Spinal cord (tissue), 10 donors: ENCODE data around the gene SENP7. TPM values are rescaled to one million over a fixed set of nuclear protein-coding genes. Genes with fewer than 3 reads are reported as not detected.

Experiments used
- DNase-seq, 6 donors: peaks; one replicate each; pipeline versions ENCODE4 v3.0.0 to v3.0.0-alpha.2; 2013 to 2015; ENCODE audit warnings: low spot score in 6 of 6, low read depth in 4 of 6
- H3K27ac ChIP-seq: one replicate; pipeline ENCODE4 v1.5.1; 2013; ENCODE audit warnings: low read depth, low read length, control low read depth
- H3K27me3 ChIP-seq: one replicate; pipeline ENCODE4 v1.6.1; 2013; ENCODE audit warnings: low read length; ENCODE audit not compliant: control insufficient read depth, insufficient read depth
- H3K36me3 ChIP-seq: one replicate; pipeline ENCODE4 v1.6.1; 2013; ENCODE audit warnings: low read length; ENCODE audit not compliant: control insufficient read depth, insufficient read depth
- H3K4me1 ChIP-seq: one replicate; pipeline ENCODE4 v1.6.1; 2013; ENCODE audit warnings: low read length; ENCODE audit not compliant: control insufficient read depth, insufficient read depth
- H3K4me3 ChIP-seq: one replicate; pipeline ENCODE4 v1.5.1; 2013; ENCODE audit warnings: low read depth, low read length, control low read depth
- H3K9me3 ChIP-seq: one replicate; pipeline ENCODE4 v1.6.1; 2013; ENCODE audit warnings: low read length; ENCODE audit not compliant: control insufficient read depth, insufficient read depth
- WGBS: methylation state at CpG from one replicate; pipeline ENCODE4 v1.1.5; 2013; ENCODE audit warnings: missing lambda C conversion rate; ENCODE audit not compliant: insufficient coverage; 5-methylcytosine and 5-hydroxymethylcytosine counted together
- polyA plus RNA-seq, 2 donors: library from polyadenylated mRNA; unstranded; fragments of 120-200 nt; gene quantifications; one replicate each; pipeline ENCODE4 v1.2.1, GENCODE V29; 2013; ENCODE audit not compliant: insufficient read length in 2 of 2
- total RNA-seq, 2 donors: library from RNA; depleted of rRNA in 1 of 2; stranded (reverse); fragments of 120-200 nt in 1 of 2; fragments of >200 nt in 1 of 2; gene quantifications; one replicate each; pipeline versions ENCODE4 v1.2.3 to v1.2.4, GENCODE V29; 2013 to 2014
- donor health status: healthy.

The SENP7 gene
- total and polyA plus RNA-seq, 4 donors: 43.2 to 84.0 (median 61.4) TPM

DNA sequence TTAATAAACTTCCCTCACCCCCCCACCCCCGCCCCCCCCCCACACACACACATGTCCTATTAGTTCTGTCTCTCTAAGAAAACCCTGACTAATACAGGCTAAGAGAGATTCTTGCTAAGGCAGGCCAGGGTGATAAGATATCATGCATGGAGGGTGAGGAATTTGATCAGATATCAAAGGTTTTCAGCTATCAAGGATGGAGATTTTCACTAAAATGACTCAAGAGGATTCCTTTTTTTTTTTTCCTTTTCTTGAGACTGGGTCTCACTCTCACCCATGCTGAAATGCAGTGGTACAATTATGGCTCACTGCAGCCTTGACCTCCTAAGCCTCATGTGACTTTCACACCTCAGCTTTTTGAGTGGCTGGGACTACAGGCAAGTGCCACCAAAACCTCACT lies 14.9 kb upstream of the SENP7 start:
- no peak overlapping the region for H3K27ac ChIP-seq
- H3K36me3 ChIP-seq: no peaks in the 10 kb centered on the region
- no peak overlapping the region for H3K4me3 ChIP-seq
- DNase-seq: no peak
- H3K4me1 ChIP-seq: no peaks in the 10 kb centered on the region
- no peaks in the 10 kb centered on the region for H3K27me3 ChIP-seq
- no CpG with 5 or more reads among the region's 1 CpG for WGBS
- H3K9me3 ChIP-seq: no peaks in the 10 kb centered on the region

DNA sequence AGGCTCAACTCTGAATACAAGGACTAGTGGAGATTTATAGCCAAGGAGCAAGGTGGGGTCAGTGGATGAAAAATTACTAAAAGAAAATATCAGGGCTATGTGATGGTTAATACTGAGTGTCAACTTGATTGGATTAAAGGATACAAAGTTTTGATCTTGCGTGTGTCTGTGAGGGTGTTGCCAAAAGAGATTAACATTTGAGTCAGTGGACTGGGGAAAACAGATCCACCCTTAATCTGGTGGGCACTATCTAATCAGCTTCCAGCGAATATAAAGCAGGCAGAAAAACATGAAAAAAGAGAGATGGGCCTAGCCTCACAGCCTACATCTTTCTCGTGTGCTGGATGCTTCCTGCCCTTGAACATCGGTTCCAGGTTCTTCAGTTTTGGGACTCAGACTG lies 14.4 kb upstream of the SENP7 start:
- 88% methylated on average over 2 of the region's 4 CpGs for WGBS
- Histone ChIP-seq H3K27me3 (no peaks in the 10 kb centered on the region), H3K27ac (no peak overlapping the region), H3K36me3 (no peaks in the 10 kb centered on the region), H3K4me1 (no peaks in the 10 kb centered on the region), H3K4me3 (no peak overlapping the region), H3K9me3 (no peaks in the 10 kb centered on the region)
- DNase-seq: no peak

DNA sequence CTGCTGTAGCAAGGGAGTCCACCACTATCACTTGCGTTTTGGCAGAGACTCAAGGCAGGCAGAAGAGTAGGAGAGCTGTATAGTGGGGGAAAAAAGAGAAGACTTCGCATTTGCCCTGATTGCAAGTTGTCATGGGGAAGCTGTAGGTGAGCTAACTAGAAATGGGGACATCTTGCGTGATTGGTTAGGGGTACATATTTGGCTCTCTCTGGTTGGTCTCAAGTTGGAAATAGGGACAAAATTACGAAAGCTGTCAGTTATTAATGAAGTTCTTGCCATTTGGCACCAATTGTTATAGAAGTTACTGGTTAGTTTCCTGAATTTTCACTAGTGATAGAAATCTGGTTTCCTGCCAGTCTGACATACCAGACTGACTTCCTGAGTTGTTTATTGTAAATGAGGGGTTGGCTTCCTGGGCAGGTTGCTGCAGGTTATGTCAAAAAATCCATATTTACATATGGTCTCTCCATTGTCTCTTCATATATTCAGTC lies 8.2 kb upstream of the SENP7 start:
- no peak for DNase-seq
- WGBS: 81% methylated on average over 4 of the region's 4 CpGs
- peaks cover 3% of the 10 kb centered on the region for H3K27me3 ChIP-seq
- H3K9me3 ChIP-seq: no peaks in the 10 kb centered on the region
- no peak overlapping the region for H3K4me3 ChIP-seq
- H3K27ac ChIP-seq: no peak overlapping the region
- H3K36me3 ChIP-seq: no peaks in the 10 kb centered on the region
- no peaks in the 10 kb centered on the region for H3K4me1 ChIP-seq

DNA sequence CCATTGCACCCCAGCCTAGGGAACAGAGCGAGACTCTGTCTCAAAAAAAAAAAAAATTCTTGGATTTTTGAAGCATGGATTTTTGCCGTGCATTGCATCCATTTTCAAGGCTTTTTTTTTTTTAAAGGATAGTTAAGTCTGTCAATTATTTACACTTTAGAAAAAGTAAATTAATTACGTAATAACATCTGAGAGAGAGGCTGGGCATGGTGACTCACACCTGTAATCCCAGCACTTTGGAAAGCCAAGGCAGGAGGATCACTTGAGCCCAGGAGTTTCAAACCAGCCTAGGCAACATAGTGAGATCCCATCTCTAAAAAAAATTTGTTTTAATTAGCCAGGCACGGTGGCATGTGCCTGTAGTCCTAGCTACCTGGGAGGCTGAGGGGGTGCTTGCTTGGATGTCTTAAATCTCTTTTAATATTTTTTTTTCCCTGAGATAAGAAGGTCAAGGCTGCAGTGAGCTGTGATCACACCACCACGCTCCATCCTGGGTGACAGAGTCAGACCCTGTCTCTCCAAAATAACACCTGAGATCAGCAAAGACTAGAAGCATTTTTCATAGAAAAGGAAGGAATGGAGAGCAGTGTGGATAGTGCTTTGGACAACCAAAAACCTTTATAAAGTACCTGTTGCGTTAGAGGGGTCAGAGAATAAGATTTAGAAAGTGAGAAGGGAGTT lies 6.8 kb upstream of the SENP7 start:
- H3K9me3 ChIP-seq: no peaks in the 10 kb centered on the region
- H3K4me1 ChIP-seq: no peaks in the 10 kb centered on the region
- peaks cover 3% of the 10 kb centered on the region for H3K27me3 ChIP-seq
- H3K36me3 ChIP-seq: no peaks in the 10 kb centered on the region
- WGBS: no CpG with 5 or more reads among the region's 6 CpGs
- H3K27ac ChIP-seq: no peak overlapping the region
- no peak for DNase-seq
- H3K4me3 ChIP-seq: no peak overlapping the region

DNA sequence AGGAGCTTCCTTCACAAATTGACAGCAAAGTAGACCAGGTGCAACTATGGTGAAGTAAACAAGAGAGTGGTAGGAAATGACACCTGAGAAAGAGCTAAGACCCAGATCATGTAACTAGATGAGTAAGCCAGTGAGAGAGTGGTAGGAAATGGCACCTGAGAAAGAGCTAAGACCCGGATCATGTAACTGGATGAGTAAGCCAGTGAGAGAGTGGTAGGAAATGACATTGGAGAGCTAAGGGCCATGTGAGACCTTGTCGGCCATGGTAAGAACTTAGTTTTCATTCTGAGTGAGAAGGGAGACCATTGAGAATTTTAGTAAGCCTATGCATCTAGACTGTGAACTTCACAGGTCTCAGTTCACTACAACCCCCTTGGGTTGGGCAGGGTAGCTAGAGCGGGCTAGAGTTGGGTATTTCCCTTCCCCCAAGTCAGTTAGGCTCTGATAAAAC lies 5.4 kb upstream of the SENP7 start:
- peaks cover 3% of the 10 kb centered on the region for H3K27me3 ChIP-seq
- no peak overlapping the region for H3K27ac ChIP-seq
- DNase-seq: no peak
- no peaks in the 10 kb centered on the region for H3K36me3 ChIP-seq
- H3K9me3 ChIP-seq: no peaks in the 10 kb centered on the region
- no peak overlapping the region for H3K4me3 ChIP-seq
- no peaks in the 10 kb centered on the region for H3K4me1 ChIP-seq
- WGBS: 77% methylated on average over 3 of the region's 3 CpGs

DNA sequence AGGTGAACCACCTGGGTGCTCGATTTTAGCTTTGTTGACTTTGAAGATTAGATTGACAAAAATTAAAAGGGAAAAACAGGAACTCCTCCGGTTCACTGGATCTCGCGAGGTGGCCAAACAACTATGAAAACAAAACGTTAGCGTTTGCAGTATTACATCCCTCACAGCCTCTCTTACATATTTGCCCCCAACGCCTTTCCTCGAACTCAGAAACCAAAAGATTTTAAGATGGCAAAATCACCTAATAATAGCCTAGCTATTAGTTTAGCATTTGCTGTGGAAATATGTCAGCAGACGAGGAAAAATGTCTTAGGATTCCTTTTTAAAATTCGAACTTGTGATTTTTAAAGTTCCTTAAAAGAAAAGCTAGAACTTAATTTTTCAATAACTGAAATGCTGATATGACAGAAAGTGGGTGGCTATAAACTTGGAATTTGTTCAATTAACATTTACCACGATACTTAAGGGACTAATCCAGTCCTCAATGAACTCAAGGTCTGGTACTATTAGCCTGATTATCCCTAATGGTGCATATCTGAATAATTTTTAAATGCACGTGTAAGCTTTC lies 491 bp upstream of the SENP7 start:
- Histone ChIP-seq H3K4me1 (peaks cover 5% of the 10 kb centered on the region), H3K36me3 (no peaks in the 10 kb centered on the region), H3K4me3 (peak overlapping the region; percentile 88), H3K9me3 (no peaks in the 10 kb centered on the region), H3K27ac (peak overlapping the region; percentile 95), H3K27me3 (peaks cover 3% of the 10 kb centered on the region)
- WGBS: 100% methylated on average over 1 of the region's 12 CpGs
- no peak for DNase-seq

DNA sequence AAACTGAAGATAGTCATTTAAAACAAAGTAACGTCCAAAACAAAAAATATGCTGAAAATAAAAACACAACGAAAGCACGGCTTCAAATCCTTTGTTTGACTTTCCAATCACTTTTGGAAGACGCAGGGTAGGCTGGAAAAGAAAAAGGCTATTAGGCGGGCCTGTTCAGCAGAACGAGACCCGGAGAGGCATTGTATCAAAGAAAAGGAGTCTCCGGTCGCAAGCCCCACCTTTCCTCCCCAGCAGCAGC lies 691 bp downstream of the SENP7 start:
- Histone ChIP-seq H3K9me3 (no peaks in the 10 kb centered on the region), H3K4me1 (peaks cover 5% of the 10 kb centered on the region), H3K36me3 (no peaks in the 10 kb centered on the region), H3K27ac (peak overlapping the region; percentile 95), H3K27me3 (no peaks in the 10 kb centered on the region), H3K4me3 (peak overlapping the region; percentile 88)
- DNase-seq: peak in 1 of 6 donors; percentile 70
- WGBS: no CpG with 5 or more reads among the region's 9 CpGs

DNA sequence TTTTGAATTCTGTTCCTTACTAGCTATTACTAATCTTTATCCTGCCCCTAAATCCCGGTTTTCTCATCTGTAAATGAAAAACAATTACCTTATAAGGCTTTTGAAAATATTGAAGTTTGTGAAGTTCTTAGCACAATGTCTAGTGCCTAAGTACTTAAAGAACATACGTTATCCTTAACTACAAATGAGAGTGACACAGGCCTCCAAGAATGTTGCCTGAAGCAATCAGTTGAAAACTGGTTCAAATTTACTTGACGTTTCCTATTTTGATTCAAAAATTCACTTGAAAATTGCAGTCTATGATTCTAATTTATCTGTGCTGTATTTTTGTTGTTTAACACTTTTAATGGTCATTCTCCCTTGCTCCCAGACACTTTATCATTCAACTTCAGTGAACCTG lies 3.2 kb downstream of the SENP7 start:
- no CpG with 5 or more reads among the region's 3 CpGs for WGBS
- Histone ChIP-seq H3K27me3 (no peaks in the 10 kb centered on the region), H3K9me3 (no peaks in the 10 kb centered on the region), H3K4me1 (peaks cover 5% of the 10 kb centered on the region), H3K36me3 (peaks cover 3% of the 10 kb centered on the region), H3K27ac (no peak overlapping the region), H3K4me3 (no peak overlapping the region)
- no peak for DNase-seq

DNA sequence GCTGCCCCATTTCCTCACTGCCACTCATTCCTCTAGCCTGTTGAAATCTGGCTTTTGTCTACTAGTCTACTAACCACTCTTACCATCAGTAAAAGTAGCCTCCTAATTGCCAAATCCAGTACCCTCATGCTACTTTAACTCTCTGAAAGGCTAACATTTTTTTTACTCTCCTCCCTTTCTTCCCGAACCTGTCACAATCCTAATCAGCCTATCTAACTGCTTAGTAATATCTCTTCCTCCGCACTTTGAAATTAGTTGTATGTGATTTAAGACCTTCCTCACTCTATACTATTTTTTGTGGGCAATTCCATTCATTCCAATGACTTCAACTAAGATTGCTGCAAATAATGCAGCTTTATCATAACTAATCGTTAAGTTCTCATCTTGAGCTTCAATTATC lies 3.7 kb downstream of the SENP7 start:
- no peak overlapping the region for H3K4me3 ChIP-seq
- peaks cover 5% of the 10 kb centered on the region for H3K36me3 ChIP-seq
- no peaks in the 10 kb centered on the region for H3K9me3 ChIP-seq
- H3K4me1 ChIP-seq: peaks cover 5% of the 10 kb centered on the region
- DNase-seq: no peak
- H3K27me3 ChIP-seq: no peaks in the 10 kb centered on the region
- no peak overlapping the region for H3K27ac ChIP-seq
- WGBS: no CpG with 5 or more reads among the region's 3 CpGs

DNA sequence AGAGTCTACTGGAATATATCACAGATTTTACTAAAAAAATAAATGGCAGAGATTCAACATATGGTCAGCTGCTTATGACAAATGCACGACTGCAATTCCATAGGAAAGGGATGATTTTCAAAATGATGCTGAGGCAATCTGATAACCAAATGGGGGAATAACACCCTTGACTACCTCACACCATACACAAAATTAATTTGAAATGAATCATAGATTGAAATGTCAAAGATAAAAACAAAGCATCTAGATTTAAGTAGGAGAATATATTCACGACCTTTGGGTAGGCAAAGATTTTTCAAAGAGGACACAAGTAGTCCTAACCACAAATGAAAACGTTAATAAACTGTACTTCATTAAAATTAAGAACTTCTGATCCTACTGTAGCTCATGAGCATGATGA lies 11.2 kb downstream of the SENP7 start:
- no CpG with 5 or more reads among the region's 3 CpGs for WGBS

More for the DNA sequence above, 11.2 kb downstream of the SENP7 start:
- Histone ChIP-seq H3K36me3 (peaks cover 6% of the 10 kb centered on the region), H3K4me1 (no peaks in the 10 kb centered on the region), H3K9me3 (no peaks in the 10 kb centered on the region), H3K27me3 (no peaks in the 10 kb centered on the region), H3K27ac (no peak overlapping the region), H3K4me3 (no peak overlapping the region)
- no peak for DNase-seq
